ENCODE data around the gene TPD52L1.
"Not testable (repeated sequence)": the region's sequence is repeated elsewhere in the genome, so short reads cannot be mapped to it uniquely, and the experiment has no call there.

The TPD52L1 gene

GRCh38 chr6:125275779-125276178, 122.2 kb downstream of the TPD52L1 start:
- DNase-seq: no peak

- no peak for DNase-seq
These were observed 124.3 kb downstream of the TPD52L1 start for GRCh38 chr6:125277838-125278237.

GRCh38 chr6:125279961-125280360, 126.4 kb downstream of the TPD52L1 start:
- DNase-seq: no peak

GRCh38 chr6:125280370-125281035, 126.9 kb downstream of the TPD52L1 start:
- not testable (repeated sequence) for DNase-seq

- DNase-seq: not testable (repeated sequence)
These were observed 128.9 kb downstream of the TPD52L1 start for GRCh38 chr6:125282470-125282869.

GRCh38 chr6:125285353-125285752, 131.8 kb downstream of the TPD52L1 start:
- no peak for DNase-seq

GRCh38 chr6:125285936-125286335, 132.4 kb downstream of the TPD52L1 start:
- DNase-seq: no peak

- no peak for DNase-seq
These were observed 134.1 kb downstream of the TPD52L1 start for GRCh38 chr6:125287718-125288117.

- DNase-seq: no peak
These were observed 140.0 kb downstream of the TPD52L1 start for GRCh38 chr6:125293587-125293986.

GRCh38 chr6:125294036-125294435, 140.5 kb downstream of the TPD52L1 start:
- no peak for DNase-seq

GRCh38 chr6:125294925-125295324, 141.4 kb downstream of the TPD52L1 start:
- DNase-seq: no peak

GRCh38 chr6:125296471-125296870, 142.9 kb downstream of the TPD52L1 start:
- DNase-seq: no peak

GRCh38 chr6:125299257-125299656, 145.7 kb downstream of the TPD52L1 start:
- DNase-seq: no peak

GRCh38 chr6:125300992-125301434, 147.4 kb downstream of the TPD52L1 start:
- peak; percentile 57 for DNase-seq

- DNase-seq: peak; percentile 71
These were observed 148.1 kb downstream of the TPD52L1 start, which contains the start of gene HDDC2 for GRCh38 chr6:125301435-125302391. Gene HDDC2, minus strand, starts transcription at chr6:125301967. Its CDS starts 35 bp downstream, at chr6:125301932.

GRCh38 chr6:125302840-125303511, 149.4 kb downstream of the TPD52L1 start:
- DNase-seq: peak; percentile 60

GRCh38 chr6:125303512-125303854, 149.9 kb downstream of the TPD52L1 start:
- no peak for DNase-seq

- DNase-seq: no peak
These were observed 151.5 kb downstream of the TPD52L1 start for GRCh38 chr6:125304970-125305660.

GRCh38 chr6:125306756-125307149, 153.2 kb downstream of the TPD52L1 start:
- DNase-seq: no peak

GRCh38 chr6:125307150-125307838, 153.7 kb downstream of the TPD52L1 start:
- DNase-seq: peak; percentile 25

- DNase-seq: no peak
These were observed 154.5 kb downstream of the TPD52L1 start for GRCh38 chr6:125307964-125308615.

Measured in fibroblast of skin of abdomen (primary cell).